Kidney tubule cell (primary cell): ENCODE results near the gene ADD3.

Experiments
- DNase-seq: peaks from one replicate; pipeline ENCODE4 v3.0.0-alpha.2; 2018; ENCODE audit warnings: low spot score

The ADD3 gene

GRCh38 chr10:110151467-110151866 is 143.7 kb downstream of the ADD3 start:
- peak; percentile 75 for DNase-seq

DNA sequence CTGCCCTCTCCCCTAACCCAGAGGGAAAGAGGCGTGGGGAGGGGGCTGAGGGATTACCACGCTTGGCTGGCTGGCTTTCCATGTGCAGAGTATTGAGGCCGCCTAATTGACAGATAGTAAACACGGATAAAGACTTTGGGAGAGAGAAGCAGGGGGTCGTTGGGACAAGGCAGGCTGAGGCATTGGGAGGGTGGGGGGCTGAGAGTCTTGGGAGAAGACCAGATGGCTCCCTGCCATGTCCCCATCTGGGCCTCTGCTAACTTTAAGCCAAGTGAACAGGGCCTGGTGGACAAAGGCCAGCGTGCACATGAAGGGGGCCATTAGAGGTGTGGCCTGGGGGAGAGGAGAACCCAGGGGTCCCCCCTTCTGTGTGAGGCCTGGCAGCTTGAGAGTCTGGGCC is 144.2 kb downstream of the ADD3 start:
- DNase-seq = no peak

- DNase-seq = no peak
Measured at GRCh38 chr10:110153396-110153795, 145.6 kb downstream of the ADD3 start.

GRCh38 chr10:110156046-110156445 is 148.3 kb downstream of the ADD3 start:
- DNase-seq = no peak

GRCh38 chr10:110158051-110159005 is 150.5 kb downstream of the ADD3 start:
- DNase-seq = no peak

GRCh38 chr10:110160081-110160480 is 152.3 kb downstream of the ADD3 start:
- DNase-seq = no peak

GRCh38 chr10:110160522-110160921 is 152.7 kb downstream of the ADD3 start:
- no peak for DNase-seq

DNA sequence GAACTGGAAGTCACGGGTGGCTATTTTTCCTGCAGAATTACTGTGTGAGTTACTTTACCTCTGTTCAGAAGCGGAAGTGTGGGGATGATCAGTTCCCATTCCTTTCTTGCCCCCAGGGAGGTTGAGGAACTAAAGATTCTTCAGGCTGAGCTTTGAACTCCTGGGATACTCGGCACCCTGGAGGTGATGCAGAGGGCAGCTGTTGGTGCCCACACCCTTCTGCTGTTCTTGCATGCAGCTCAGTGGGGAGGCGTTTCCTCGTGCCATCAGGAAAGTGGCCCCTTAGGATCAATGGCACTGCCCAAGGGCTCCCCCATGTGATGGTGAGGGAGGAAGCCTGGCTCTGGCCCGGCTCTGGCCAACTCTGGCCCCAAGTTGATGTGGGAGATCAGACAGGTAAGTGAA is 155.0 kb downstream of the ADD3 start:
- no peak for DNase-seq

- DNase-seq = no peak
Measured at GRCh38 chr10:110163192-110163773, 155.5 kb downstream of the ADD3 start.

- DNase-seq = no peak
Measured at GRCh38 chr10:110163841-110164240, 156.1 kb downstream of the ADD3 start.

- DNase-seq = no peak
Measured at GRCh38 chr10:110165239-110165638, 157.5 kb downstream of the ADD3 start.

DNA sequence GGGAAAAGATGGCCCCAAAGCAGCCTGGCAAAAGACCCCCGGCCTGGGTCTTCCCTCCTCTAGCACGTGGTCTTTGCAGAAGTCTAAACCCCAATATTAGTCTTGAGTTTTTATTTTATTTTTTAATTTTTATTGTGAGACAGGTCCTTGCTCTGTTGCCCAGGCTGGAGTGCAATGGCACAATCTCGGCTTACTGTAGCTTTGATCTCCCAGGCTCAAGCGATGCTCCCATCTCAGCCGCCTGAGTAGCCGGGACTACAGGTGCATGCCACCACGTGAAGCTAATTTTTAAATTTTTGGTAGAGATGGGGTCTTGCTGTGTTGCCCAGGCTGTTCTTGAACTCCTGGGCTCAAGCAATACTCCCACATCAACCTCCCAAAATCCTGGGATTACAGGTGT is 159.4 kb downstream of the ADD3 start:
- DNase-seq = no peak

DNA sequence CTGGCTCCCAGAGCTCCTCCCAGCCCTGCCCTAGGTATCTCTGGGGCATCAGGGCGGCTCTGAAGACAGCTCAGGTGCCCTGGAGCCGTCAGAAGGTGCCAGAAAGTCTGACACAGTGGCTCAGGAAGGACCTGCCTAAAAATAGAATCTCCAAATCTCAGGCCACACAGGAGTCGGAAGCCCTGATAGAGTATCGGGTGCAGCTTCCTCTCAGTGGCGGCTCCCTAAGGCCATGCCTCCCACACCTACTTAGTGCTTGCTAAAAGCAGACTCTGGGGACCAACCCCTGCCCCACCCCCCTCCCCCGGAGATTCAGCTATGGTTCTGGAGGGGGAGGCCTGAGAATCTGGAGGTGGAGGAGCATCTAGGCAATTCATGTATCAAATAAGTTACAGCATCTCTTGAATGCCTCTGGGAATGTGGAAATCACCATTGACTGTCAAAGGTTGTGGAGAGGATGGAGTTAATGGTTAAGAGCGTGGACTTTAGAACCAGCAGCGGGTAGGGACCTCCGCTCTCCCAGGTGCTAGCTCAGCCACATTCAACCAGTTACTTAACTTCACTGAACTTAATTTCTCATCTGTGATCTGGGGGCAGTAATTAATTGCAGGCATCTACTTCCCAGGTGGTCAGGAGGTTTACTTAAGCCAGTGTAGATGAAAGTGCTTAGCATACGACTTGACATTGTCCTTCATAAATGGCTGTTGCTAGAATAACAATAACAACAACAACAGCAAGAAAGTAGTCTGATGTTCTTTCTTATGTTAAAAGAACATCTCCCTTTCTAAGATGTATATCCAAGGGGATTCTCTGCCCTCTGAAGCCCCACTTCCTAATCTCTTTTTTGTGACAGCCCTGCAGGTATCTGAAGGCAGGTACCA is 161.1 kb downstream of the ADD3 start:
- no peak for DNase-seq

DNA sequence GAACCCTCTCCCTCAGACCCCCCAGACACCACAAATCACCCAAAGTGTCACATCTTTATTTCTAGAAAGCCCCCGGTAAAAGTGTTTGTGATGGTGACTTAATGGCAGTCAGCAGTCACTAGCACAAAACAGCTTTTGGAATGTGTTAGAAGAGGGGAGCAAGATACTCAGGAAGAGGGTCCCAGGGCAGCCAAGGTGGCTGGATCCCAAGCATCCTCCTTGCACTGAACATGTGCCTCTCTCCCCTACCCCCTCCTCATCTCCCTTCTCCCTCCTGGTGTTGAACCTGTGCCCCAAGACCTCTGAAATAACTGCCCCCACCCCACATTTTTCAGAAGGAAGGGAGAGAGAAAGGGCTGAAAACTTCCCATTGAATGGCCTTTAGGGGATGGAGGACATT is 161.8 kb downstream of the ADD3 start:
- DNase-seq = no peak

DNA sequence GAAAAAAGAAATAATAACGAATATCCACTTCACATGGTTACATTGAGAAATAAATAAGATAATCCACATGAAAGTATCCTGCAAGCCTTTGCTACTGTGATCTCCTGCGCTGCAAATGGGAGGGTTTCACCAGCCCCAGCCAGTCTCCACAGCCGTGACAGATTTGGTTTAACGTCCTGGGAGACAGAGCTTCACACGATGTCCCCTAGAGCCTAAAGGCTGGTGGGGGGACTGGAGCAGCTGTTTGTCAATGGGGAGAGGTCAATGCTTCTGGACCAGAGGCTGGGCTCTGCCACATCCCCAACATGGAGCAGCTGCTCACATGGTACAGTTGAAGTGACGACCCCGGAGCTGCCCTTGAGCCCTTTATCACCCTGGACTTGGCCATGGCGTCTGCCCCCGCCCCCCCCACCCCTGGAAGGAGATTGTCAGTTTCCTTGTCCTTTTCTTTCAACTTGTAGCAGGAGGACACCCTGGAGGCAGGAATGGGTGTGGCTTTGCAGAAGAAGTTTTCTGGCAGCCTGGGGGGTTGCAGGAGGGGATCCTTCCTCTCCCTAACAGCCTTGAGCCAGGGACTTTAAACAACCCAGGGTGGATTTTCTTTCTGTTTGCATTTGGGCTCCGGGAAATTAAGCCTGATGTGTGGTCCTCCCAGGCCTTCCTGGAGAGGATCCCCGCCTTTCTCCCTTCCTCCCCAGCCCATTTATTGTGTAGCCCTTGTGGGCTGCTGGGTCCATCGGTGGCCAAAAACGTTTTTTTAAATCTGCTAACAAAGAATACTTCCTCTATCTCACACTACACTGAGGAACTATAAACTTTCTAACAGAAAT is 162.6 kb downstream of the ADD3 start:
- DNase-seq = no peak

DNA sequence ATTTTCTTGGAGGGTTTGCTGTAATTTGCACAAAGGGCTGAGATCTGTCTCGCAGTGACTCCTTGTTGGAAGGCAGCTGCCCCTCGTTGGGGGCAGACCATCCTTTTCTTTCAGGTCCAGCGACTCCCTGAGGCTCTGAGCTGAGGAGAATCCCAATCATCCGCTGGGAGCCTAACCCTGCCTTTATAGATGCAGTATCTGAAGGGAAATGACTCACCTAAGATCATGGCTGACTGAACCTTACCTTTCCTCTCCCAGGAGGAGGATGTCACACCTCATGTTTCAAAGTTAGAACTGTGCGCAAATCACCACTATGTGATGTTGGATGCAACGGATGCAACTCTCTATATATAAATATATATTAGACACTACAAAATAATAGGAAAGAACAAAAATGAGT is 163.2 kb downstream of the ADD3 start:
- DNase-seq = peak; percentile 84

- DNase-seq = peak; percentile 31
Measured at GRCh38 chr10:110172155-110172554, 164.4 kb downstream of the ADD3 start.

DNA sequence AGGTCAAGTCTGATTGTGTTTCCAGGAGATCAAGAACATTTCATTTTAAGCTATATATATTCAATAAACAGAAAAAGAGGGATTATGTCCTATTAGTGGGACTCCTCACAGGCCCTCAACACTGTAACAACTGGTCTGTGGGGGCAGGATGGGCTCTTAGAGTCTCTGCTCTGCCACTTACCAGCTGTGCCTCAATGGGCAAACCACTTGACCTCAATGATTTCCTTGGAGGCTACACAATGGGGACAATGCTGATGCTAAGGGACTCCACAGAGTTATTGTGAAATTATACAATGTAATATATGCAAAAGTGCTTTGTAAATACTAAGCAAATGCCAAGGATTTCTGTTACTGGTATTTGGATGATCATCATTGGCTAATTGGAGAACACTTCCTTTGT is 166.4 kb downstream of the ADD3 start:
- DNase-seq = no peak

GRCh38 chr10:110174816-110175215 is 167.0 kb downstream of the ADD3 start:
- no peak for DNase-seq

DNA sequence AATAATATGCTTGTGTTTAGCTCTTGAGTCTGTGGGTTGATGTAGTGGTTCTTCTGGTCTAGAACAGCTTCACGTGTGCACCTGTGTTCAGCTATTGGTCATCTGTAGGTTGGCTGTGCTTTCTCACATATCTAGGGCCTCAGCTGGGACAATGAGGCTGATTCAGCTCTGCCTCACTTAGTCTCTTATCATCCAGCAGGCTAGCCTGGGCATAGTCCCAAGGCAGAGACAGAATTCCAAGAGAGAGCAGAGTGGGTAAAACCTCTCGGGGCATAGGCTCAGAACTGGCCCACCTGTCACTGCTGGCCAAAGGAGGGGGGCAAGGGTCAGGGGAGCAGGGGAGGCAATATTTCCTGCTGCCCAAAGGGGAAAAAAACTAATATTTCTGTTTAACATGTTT is 167.6 kb downstream of the ADD3 start:
- peak; percentile 17 for DNase-seq

DNA sequence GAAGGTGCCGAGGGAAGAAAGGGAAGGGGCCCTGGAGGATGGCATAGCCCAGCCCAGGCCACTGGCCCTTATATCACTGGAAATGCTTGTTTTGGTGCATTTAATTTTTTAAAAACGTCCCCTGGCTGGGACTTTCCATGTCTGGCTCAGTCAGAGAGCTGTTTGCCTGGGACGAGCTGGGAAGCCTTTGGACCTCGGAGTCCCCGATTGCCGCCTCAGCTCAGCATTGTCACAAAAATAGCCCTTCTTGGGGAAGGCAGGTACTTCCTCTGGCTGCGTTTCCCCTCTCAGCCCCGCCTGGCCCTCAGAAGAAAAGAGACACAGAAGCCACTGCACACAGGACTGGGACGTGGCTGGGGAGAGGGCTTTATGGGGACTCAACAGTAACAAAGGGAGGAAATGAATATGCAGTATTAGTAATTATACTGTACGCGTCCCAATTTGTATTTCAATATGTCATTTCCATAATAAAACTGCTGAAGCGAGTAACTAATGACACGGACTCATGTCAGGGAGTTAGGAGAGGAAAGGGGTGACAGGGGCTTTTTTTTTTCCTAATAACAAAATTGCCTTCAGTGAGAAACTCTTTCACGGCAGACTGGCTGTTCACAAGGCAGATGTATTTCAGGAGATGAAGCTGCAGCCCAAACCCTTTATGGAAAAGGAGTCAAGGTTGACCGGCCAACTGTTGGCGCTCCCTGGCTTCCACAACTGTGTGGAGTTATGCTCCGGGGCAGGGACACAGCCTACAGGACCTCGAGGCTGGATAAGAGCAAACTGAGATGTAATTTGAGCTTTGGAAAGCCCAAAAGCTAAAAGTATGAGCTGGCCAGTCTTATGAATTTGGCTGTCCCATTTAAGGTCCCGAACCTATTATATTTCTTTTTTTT is 168.6 kb downstream of the ADD3 start:
- peak; percentile 11 for DNase-seq
